NCI-H1694 treated with DMSO at 0.1 percent for 48 hours (cell line): ENCODE results near the gene ARHGEF7.
"Not testable (repeated sequence)": the region's sequence is repeated elsewhere in the genome, so short reads cannot be mapped to it uniquely, and the experiment has no call there.

Experiments used
- DNase-seq: peaks from one replicate; lab custom pipeline; 2025; lab: John Stamatoyannopoulos, UW

ARHGEF7 gene

DNA sequence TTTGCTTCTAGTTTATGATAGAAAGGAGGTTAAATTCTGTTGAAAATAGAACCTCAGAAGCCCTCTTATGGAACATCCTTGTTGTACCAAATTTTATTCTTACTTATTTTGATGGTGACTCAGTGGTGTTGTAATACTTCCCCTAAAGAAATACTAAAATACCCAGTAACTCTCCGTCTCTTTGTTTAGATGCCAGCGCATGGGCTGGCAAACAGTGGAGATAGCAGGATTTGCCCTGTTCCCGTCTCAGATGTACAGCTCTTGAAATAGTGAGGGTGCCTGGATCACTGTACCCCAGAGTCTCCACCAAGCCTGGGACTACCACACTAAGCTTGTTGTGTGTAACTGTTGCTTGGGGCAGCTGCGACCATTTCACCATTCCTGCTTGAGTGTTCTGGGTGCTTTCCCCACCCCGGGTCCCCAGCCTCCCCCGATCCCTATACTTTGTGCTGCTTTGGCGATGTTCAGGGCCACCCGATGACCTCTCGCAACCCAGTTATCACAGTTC, 138.3 kb downstream of the ARHGEF7 start:
- no peak for DNase-seq

- DNase-seq = no peak
These were observed 140.2 kb downstream of the ARHGEF7 start for GRCh38 chr13:111255228-111255790.

GRCh38 chr13:111256458-111256857, 141.3 kb downstream of the ARHGEF7 start:
- no peak for DNase-seq

- no peak for DNase-seq
These were observed 141.8 kb downstream of the ARHGEF7 start for GRCh38 chr13:111256946-111257345.

DNA sequence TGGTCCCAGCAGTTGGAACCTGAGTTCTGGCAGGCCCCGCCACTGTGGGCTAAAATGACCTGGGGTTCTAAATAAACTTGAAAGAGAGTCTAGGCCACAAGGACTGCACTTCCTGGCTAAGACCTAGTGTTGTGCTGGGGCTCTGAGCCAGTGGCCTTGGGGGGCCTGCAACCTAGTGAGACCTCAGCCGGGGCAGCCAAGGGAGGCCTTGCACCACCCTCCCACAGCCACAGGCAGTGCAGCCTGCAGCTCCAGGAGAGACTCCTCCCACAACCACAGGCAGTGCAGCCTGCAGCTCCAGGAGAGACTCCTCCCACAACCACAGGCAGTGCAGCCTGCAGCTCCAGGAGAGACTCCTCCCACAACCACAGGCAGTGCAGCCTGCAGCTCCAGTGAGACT, 142.8 kb downstream of the ARHGEF7 start:
- not testable (repeated sequence) for DNase-seq

DNA sequence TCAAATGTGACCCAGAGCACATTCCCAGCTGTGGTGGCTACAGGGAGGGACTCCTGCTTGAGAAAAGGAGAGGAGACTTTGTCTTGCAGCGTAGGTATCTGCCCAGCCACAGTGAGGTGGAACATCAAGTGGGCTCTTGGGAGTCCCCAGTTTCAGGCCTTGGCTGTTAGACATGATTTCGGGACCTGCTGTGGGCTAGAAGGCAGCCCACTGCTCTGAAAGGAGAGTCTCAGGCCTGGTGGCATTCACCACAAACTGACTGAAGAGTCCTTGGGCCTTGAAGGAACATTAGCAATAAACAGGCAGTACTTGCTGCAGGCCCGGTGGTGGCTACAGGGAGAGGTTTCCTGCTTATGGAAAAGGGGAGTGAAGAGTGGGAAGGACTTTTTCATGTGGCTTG, 143.5 kb downstream of the ARHGEF7 start:
- no peak for DNase-seq

- DNase-seq = no peak
These were observed 143.9 kb downstream of the ARHGEF7 start for GRCh38 chr13:111259058-111259457.

GRCh38 chr13:111261326-111261725, 146.2 kb downstream of the ARHGEF7 start:
- DNase-seq = no peak

DNA sequence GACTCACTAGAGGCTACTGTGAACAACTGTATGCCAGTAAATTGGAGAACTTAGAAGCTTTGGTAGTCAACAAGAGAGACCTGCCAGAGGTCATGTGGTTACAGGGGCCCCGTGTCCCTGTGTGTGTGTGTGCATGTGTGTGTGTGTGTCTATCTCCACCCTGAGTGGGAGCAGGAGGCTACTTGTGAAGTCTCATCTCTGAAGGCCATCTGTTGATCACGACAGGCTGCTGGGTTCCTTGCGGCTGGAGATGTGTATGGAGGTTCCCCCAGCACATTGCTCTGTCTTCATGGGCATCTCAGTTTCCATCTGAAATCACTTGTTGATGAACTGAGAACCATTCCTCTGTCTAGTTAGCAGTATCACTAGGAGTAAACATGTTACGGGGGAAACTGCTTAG, 147.2 kb downstream of the ARHGEF7 start:
- no peak for DNase-seq

- no peak for DNase-seq
These were observed 147.6 kb downstream of the ARHGEF7 start for GRCh38 chr13:111262715-111263114.

DNA sequence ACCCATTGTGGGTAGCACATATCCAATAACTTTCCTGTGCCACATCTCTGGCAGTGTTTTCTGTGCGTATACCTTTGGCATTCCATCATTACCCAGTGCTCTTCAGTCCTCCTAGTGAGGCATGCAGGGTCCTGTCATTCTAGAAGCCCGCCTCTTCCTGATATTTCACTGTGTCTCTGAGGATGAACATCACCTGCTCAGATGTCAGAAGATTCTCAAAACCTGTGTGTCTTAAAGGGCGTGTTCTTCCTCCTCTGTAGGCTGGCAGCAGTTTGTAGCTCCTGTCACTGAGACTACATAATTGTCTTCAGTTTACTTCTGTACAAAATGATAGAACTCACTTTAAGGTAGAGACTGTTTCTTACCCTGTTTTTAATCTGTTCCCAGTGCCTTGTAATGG, 148.5 kb downstream of the ARHGEF7 start:
- no peak for DNase-seq

GRCh38 chr13:111265006-111265700, 150.0 kb downstream of the ARHGEF7 start:
- no peak for DNase-seq

- no peak for DNase-seq
These were observed 150.6 kb downstream of the ARHGEF7 start for GRCh38 chr13:111265701-111266035.

DNA sequence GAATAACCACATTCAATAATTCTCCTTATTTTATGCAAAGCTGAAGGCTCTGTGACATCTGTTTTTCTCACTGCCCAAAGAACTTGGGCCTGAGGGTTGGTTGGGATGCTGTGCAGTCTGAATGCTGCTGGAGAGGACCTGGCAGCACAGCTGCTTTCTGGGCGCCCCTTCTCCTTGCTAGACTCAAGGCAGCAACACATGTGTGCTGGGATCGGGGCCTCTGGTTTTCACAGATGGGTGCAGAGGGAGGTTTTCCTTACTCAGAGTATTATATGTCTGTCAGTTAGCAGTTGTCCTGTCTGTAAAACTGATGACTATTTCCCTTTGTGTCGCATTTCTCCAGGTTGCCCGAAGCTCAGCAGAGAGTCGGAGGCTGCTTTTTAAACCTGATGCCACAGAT, 152.1 kb downstream of the ARHGEF7 start:
- DNase-seq = no peak

- DNase-seq = no peak
These were observed 152.7 kb downstream of the ARHGEF7 start for GRCh38 chr13:111267784-111268183.

DNA sequence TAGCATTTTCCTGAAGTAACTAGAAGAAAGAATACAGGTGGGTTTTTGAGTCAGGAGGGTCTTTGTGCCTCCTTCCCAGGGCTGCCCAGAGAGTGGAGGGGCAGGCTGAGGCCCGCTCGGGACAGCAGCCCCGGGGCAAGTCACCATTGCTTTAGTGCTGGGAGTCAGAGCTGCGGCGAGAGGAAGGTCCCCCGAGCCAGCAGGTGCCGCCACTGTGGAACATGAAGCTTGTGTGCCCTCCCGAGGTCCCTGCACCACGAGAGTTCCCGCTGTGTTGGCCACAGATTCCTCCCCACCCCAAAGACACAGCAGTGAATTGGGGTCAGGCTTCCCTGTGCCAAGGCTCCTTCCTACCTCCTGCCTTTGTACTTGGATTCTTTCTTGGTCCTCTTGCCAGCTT, 154.4 kb downstream of the ARHGEF7 start:
- no peak for DNase-seq

DNA sequence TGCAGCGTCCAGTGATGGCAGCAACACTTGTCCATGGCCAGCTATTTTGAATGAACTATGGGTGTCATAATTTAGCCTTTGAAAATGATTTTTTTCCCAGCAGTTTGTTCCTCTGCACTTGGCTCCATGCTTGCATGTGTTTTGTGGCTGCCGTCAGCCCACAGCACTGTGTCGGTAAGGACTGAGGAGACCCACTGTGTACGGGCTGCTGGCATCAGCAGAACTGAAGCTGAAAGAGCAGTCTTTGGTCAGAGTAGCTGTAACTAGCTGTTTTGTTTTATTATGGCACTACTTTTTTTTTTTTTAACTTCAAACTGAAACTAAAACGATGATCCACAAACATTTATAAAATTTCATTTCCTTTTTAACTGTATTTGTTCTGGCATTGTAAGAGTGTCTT, 155.0 kb downstream of the ARHGEF7 start:
- DNase-seq = no peak

- DNase-seq = no peak
These were observed 155.9 kb downstream of the ARHGEF7 start for GRCh38 chr13:111270765-111271698.

DNA sequence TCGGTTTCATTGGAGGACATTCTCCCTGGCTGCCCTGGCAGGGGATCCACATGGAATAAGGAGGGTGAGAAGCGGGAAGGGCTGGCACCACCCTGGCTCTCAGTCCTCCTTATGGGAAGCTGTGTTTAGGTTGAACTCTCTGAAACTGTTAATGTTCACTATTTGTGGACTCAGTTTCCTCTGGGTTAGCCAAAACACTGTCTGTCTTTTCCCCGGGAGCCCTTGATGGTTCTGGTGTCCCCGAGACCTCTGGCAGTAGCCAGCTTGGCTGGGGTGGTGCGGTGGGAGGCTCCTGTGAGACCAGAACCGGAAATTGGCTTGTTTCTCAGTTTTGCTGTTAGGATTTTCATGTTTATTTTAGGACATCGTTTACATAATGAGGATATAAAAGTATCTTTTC, 157.0 kb downstream of the ARHGEF7 start:
- no peak for DNase-seq

DNA sequence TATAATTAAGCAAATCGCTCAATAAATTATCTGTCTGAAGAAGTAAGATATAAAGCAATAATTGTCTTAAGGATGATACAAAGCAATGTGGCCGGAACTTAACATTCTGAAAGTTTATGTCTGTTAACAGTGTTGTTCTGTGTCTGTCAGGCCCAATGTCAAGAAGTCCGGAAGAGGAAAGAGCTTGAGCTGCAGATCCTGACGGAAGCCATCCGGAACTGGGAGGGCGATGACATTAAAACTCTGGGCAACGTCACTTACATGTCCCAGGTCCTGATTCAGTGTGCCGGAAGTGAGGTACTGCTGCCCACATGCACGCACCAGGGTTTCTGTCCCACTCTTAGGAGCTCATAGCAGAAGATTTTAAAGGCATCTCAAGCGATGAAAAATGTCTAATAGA, 160.3 kb downstream of the ARHGEF7 start:
- DNase-seq = no peak

- DNase-seq = no peak
These were observed 161.0 kb downstream of the ARHGEF7 start for GRCh38 chr13:111275995-111276618.

DNA sequence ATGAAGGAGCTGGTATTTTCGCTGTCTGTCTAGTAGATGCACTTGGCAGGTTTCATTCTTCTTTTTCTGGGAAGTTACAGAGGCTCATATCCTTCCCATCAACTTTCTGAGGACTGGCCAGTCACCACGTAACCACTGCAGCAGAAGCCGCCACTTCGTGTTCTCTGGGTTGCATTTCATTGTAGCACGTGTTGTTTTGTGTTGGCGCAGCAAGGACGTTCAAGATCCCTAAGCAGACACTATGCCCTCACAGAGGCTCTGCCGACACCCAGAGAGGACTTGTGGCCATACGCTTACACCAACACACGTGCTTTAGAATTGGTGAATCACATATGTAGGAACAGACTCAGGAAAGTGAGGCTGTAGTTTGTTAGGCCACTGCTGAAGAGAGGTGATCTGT, 163.1 kb downstream of the ARHGEF7 start:
- DNase-seq = no peak
